Thoracic aorta (tissue), 2 donors: ENCODE measurements around the gene KIF1B. TPM values are rescaled to one million over a fixed set of nuclear protein-coding genes. Genes with fewer than 3 reads are reported as not detected.

Experiments used
- ATAC-seq: fragments of 150-250 bp; one replicate; pipeline ENCODE4 v1.8.0; 2017; ENCODE audit warnings: low read depth; ENCODE audit not compliant: insufficient number of reproducible peaks, low FRiP score
- DNase-seq: peaks from one replicate; pipeline ENCODE4 v3.0.0-alpha.2; 2020; ENCODE audit warnings: low spot score
- H3K27ac ChIP-seq, 2 donors: fragments of 200-600 bp; sonication (generic); 1 replicate in 1 of 2; 2 replicates in 1 of 2; pipeline ENCODE4 v1.5.1; 2016; ENCODE audit warnings: mild to moderate bottlenecking in 2 of 2, moderate library complexity in 2 of 2
- H3K27me3 ChIP-seq: fragments of 200-600 bp; sonication (generic); replicated peaks from 2 replicates; pipeline ENCODE4 v1.6.0; 2016; ENCODE audit warnings: mild to moderate bottlenecking; ENCODE audit not compliant: insufficient read depth
- H3K36me3 ChIP-seq: fragments of 200-600 bp; sonication (generic); one replicate; pipeline ENCODE4 v1.5.1; 2016
- H3K4me1 ChIP-seq, 2 donors: fragments of 200-600 bp; sonication (generic); 1 replicate in 1 of 2; 2 replicates in 1 of 2; pipeline versions ENCODE4 v1.5.1 to v1.6.0; 2016; ENCODE audit warnings: low read depth in 2 of 2, mild to moderate bottlenecking in 1 of 2; ENCODE audit not compliant: control insufficient read depth in 1 of 2
- H3K4me3 ChIP-seq: fragments of 200-600 bp; sonication (generic); 2 replicates; pipeline ENCODE4 v1.5.1; 2016; ENCODE audit warnings: mild to moderate bottlenecking
- H3K9me3 ChIP-seq: fragments of 200-600 bp; sonication (generic); 2 replicates; pipeline ENCODE4 v1.5.1; 2016
- CTCF ChIP-seq: fragments of 200-600 bp; sonication (generic); IDR thresholded peaks from one replicate; pipeline ENCODE4 v1.5.1; 2019; ENCODE audit warnings: antibody characterized with exemption
- total RNA-seq, 2 donors: library from RNA; depleted of rRNA; stranded (reverse); fragments of >200 nt; gene quantifications; one replicate each; pipeline versions ENCODE4 v1.1.0 to v1.2.3, GENCODE V29; 2016

Gene KIF1B
- total RNA-seq, 2 donors from 2014 or later: 40.1 to 64.3 TPM

- no peak overlapping the region for H3K27ac ChIP-seq
- H3K9me3 ChIP-seq: no peaks in the 10 kb centered on the region
- DNase-seq (no peak), ATAC-seq (no peak)
- H3K4me1 ChIP-seq: peaks cover 15 to 22% of the 10 kb centered on the region in 2 donors
- peaks cover 8% of the 10 kb centered on the region for H3K36me3 ChIP-seq
- TF ChIP-seq CTCF: no peak
- no peak overlapping the region for H3K4me3 ChIP-seq
- H3K27me3 ChIP-seq: no peaks in the 10 kb centered on the region
Observed at GRCh38 chr1:10237157-10237539, 26.8 kb downstream of the KIF1B start.

- Histone ChIP-seq H3K27ac (no peak overlapping the region), H3K36me3 (no peaks in the 10 kb centered on the region), H3K9me3 (no peaks in the 10 kb centered on the region), H3K27me3 (no peaks in the 10 kb centered on the region), H3K4me1 (peaks cover 0 to 24% of the 10 kb centered on the region in 2 donors), H3K4me3 (no peak overlapping the region)
- no peak for TF ChIP-seq CTCF
- DNase-seq (no peak), ATAC-seq (no peak)
Observed at GRCh38 chr1:10242135-10242534, 31.8 kb downstream of the KIF1B start.

GRCh38 chr1:10242811-10243210 is 32.4 kb downstream of the KIF1B start:
- no peak for ATAC-seq
- Histone ChIP-seq H3K4me1 (peaks cover 0 to 17% of the 10 kb centered on the region in 2 donors), H3K27me3 (no peaks in the 10 kb centered on the region), H3K4me3 (no peak overlapping the region), H3K36me3 (no peaks in the 10 kb centered on the region), H3K9me3 (no peaks in the 10 kb centered on the region), H3K27ac (no peak overlapping the region)
- DNase-seq: no peak
- TF ChIP-seq CTCF: no peak

GRCh38 chr1:10245674-10246073 is 35.3 kb downstream of the KIF1B start:
- ATAC-seq (no peak), DNase-seq (no peak)
- no peak for TF ChIP-seq CTCF
- Histone ChIP-seq H3K27me3 (no peaks in the 10 kb centered on the region), H3K27ac (no peak overlapping the region), H3K9me3 (no peaks in the 10 kb centered on the region), H3K36me3 (no peaks in the 10 kb centered on the region), H3K4me1 (peaks cover 0 to 17% of the 10 kb centered on the region in 2 donors), H3K4me3 (no peak overlapping the region)

- H3K27ac ChIP-seq: no peak overlapping the region
- H3K4me3 ChIP-seq: no peak overlapping the region
- no peaks in the 10 kb centered on the region for H3K9me3 ChIP-seq
- TF ChIP-seq CTCF: no peak
- ATAC-seq (no peak), DNase-seq (no peak)
- no peaks in the 10 kb centered on the region for H3K36me3 ChIP-seq
- no peaks in the 10 kb centered on the region for H3K27me3 ChIP-seq
- peaks cover 13 to 44% of the 10 kb centered on the region in 2 donors for H3K4me1 ChIP-seq
Observed at GRCh38 chr1:10249808-10250457, 39.6 kb downstream of the KIF1B start.
